ENCODE measurements around the gene SHMT2.

- TF ChIP-seq POLR2A (IDR thresholded peaks at IDR 0.05) (no peak), CTCF (IDR thresholded peaks at IDR 0.05 in 4 of 5, conservative IDR thresholded peaks at IDR 0.05 in 1 of 5) (no peak)
These were observed 38.7 kb upstream of the SHMT2 start for GRCh38 chr12:57190821-57191220.

Measured in gastrocnemius medialis (tissue), 4 donors.